Upper lobe of right lung (tissue), 1 donor: ENCODE measurements around the gene FBXO34. TPM values are rescaled to one million over a fixed set of nuclear protein-coding genes. Genes with fewer than 3 reads are reported as not detected.

Experiments
- ATAC-seq: fragments of 200-7000 bp; cut with Tn5 transposase; one replicate; pipeline ENCODE4 v1.9.1; 2020; ENCODE audit warnings: mild to moderate bottlenecking, moderate library complexity
- DNase-seq: peaks from one replicate; pipeline ENCODE4 v3.0.0-alpha.2; 2020
- H3K27ac ChIP-seq: fragments of 200-600 bp; one replicate; pipeline ENCODE4 v1.8.0; 2022
- H3K27me3 ChIP-seq: fragments of 200-600 bp; one replicate; pipeline ENCODE4 v1.8.0; 2022; ENCODE audit warnings: mild to moderate bottlenecking
- H3K36me3 ChIP-seq: fragments of 200-600 bp; one replicate; pipeline ENCODE4 v1.8.0; 2022
- H3K4me1 ChIP-seq: fragments of 200-600 bp; one replicate; pipeline ENCODE4 v1.8.0; 2022
- H3K4me3 ChIP-seq: fragments of 200-600 bp; one replicate; pipeline ENCODE4 v1.8.0; 2022; ENCODE audit warnings: mild to moderate bottlenecking
- H3K9me3 ChIP-seq: fragments of 200-600 bp; one replicate; pipeline ENCODE4 v1.8.0; 2022
- CTCF ChIP-seq: fragments of 200-600 bp; IDR thresholded peaks from one replicate; pipeline ENCODE4 v1.8.0; 2022; ENCODE audit warnings: antibody characterized with exemption
- intact Hi-C: fragments of 100-400 bp; cut with DNase I; formaldehyde crosslinking; loops from one replicate; pipeline ENCODE4 v1.11.0; 2022
- total RNA-seq: library from RNA; stranded (reverse); fragmentation: NEBNext Ultra II Directional; extraction: Animal tissue kit (Norgen Biotek cat#: 25700); gene quantifications from one replicate; pipeline ENCODE4 v1.2.1, GENCODE V29; 2021
- donor health status: DM: no; HTN: yes; CAD: no; lungs with severe emphysema.

The FBXO34 gene
- total RNA-seq, 1 donor from 2014 or later = 29.2 TPM

- Histone ChIP-seq H3K36me3 (no peaks in the 10 kb centered on the region), H3K27ac (no peak overlapping the region), H3K27me3 (no peaks in the 10 kb centered on the region), H3K4me1 (peaks cover 36% of the 10 kb centered on the region), H3K4me3 (no peak overlapping the region), H3K9me3 (no peaks in the 10 kb centered on the region)
- intact Hi-C loops = no loop called here
- ATAC-seq = no peak
- no peak for DNase-seq
- no peak for TF ChIP-seq CTCF
These were observed 58.9 kb downstream of the FBXO34 start for GRCh38 chr14:55329999-55330710.

DNA sequence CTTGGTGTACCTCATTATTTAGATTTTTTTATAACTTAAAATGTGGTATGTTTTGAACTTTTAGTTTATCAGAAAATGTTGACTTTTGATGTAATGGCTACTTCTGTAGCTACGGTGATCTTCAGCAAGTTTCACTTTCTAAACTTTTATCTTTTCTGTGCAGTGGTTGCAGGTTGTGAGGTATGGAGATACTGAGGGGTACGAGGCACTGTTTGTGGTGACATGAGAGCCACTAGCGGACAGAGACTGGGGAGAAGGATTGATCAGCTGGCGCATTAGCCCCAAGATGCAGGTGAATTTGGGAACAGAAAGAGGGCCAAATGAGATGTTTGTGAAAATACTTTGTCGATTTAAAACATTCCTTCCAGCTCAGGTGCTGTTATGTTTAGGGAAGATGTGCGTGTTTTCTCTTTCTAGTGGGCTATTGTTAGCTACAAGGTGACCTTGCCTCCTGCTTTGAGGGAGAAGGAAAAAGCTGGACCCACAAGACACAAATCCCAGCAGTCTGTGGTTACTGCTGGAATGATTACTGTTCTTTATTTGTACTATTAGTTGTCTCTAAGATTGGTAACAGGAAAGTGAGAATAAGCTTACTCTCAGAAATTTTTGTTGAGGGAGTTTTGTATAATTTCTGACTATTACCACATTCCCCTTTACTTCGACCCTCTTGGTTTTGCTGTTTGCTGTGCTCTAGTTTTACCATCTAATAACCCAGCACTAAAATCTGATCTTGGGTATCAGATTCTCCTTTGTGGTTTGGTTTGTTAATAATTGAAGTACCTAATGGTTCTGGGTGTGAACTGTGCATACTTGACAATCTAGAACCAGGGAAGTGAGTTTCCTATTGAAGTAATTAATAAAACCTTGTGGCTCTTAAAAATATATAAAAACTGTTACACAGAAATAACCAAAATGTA lies 61.7 kb downstream of the FBXO34 start:
- ATAC-seq (no peak), DNase-seq (no peak)
- Histone ChIP-seq H3K4me3 (no peak overlapping the region), H3K27ac (peak overlapping the region; percentile 12), H3K27me3 (no peaks in the 10 kb centered on the region), H3K4me1 (peaks cover 49% of the 10 kb centered on the region), H3K9me3 (no peaks in the 10 kb centered on the region), H3K36me3 (no peaks in the 10 kb centered on the region)
- intact Hi-C loops = no loop called here
- no peak for TF ChIP-seq CTCF

DNA sequence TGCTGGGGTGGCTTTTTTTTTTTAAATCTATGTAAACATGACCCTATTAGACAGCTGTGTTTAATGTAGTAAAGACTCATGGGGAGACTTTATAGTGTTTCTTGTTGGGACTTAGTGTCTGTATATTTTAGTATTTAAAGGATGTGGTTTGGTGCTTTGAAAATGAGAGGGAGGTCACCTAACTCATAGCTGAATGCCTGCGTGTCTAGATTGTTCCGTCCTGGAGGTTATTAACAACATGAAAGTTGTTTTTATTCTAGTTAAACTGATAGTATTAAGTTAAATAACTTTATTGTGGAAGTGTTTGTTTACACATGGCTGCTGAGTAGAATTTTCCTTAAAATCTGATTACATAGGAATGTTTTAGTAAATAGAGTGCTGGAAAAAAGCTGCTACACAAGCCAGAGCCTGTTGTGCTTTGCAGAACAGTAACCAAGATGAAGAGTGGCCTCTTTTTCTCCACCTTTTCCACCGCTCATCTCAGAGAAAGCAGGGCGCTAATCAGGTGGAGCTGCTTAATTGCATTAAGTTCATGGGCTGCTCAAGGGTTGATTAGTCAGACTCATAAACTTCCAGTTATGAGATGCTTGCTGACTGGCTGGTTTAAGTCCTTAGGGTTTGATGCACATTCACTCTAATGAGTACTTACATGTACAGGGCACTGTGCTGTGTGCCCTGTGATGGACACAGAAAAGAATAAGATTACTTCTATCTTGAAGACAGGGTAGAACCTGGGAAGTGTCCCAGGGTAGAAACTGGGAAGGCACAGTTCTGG lies 62.7 kb downstream of the FBXO34 start:
- Histone ChIP-seq H3K9me3 (no peaks in the 10 kb centered on the region), H3K4me3 (no peak overlapping the region), H3K27ac (peak overlapping the region; percentile 47), H3K36me3 (no peaks in the 10 kb centered on the region), H3K4me1 (peaks cover 43% of the 10 kb centered on the region), H3K27me3 (no peaks in the 10 kb centered on the region)
- DNase-seq = no peak
- TF ChIP-seq CTCF = no peak
- no peak for ATAC-seq
- intact Hi-C loops = no loop called here

- DNase-seq (no peak), ATAC-seq (peak; percentile 44)
- Histone ChIP-seq H3K4me3 (no peak overlapping the region), H3K36me3 (no peaks in the 10 kb centered on the region), H3K27ac (no peak overlapping the region), H3K27me3 (no peaks in the 10 kb centered on the region), H3K4me1 (peaks cover 37% of the 10 kb centered on the region), H3K9me3 (no peaks in the 10 kb centered on the region)
- intact Hi-C loops = no loop called here
- no peak for TF ChIP-seq CTCF
These were observed 64.9 kb downstream of the FBXO34 start for GRCh38 chr14:55336162-55336561.

DNA sequence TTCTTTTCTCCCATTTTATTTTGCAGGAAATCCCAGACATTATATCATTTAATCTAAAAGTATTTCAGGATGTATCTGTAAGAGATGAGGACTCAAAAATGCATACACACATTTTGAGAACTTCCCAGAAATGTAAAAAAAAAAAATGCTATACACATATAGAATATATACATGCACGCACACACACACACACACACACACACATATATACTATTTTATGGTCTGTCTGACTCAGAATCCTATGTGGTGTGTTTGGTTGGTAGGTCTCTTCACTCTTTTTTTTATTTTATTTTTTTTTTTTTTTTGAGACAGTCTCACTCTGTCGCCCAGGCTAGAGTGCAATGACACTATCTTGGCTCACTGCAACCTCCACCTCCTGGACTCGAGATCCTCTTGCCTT lies 65.5 kb downstream of the FBXO34 start:
- Histone ChIP-seq H3K9me3 (no peaks in the 10 kb centered on the region), H3K27ac (no peak overlapping the region), H3K4me1 (peaks cover 38% of the 10 kb centered on the region), H3K27me3 (no peaks in the 10 kb centered on the region), H3K4me3 (no peak overlapping the region), H3K36me3 (no peaks in the 10 kb centered on the region)
- intact Hi-C loops = no loop called here
- DNase-seq = no peak
- no peak for ATAC-seq
- no peak for TF ChIP-seq CTCF
